OCI-LY7 (cell line): Measurements from ENCODE around the gene SRL. TPM values are rescaled to one million over a fixed set of nuclear protein-coding genes. Genes with fewer than 3 reads are reported as not detected.

Experiments
- BruUV-seq: library from RNA; stranded (reverse); fragments of 400-500 nt; replicated peaks from 2 replicates; lab custom pipeline; 2021; lab: Mats Ljungman, UMichigan
- CTCF ChIA-PET: fragments of 300-600 bp; sonication (Branson Sonifier 250); formaldehyde crosslinking; loops from one replicate; lab custom pipeline; 2022; ENCODE audit warnings: antibody characterized with exemption; ENCODE audit not compliant: unreplicated experiment; lab: Charles Lee
- POLR2A ChIA-PET: fragments of 300-600 bp; sonication (Branson Sonifier 250); formaldehyde crosslinking; loops from one replicate; lab custom pipeline; 2022; ENCODE audit warnings: antibody characterized with exemption; lab: Charles Lee
- DNase-seq: peaks from one replicate; pipeline ENCODE4 v3.0.0-alpha.2; 2015; ENCODE audit warnings: low spot score
- H2AFZ ChIP-seq: fragments of 200-600 bp; sonication (generic), shearing (Covaris generic); 2 replicates; pipeline ENCODE4 v1.6.1; 2014; ENCODE audit warnings: mild to moderate bottlenecking, antibody characterized with exemption, low read length, moderate library complexity
- H3K27ac ChIP-seq: fragments of 200-600 bp; sonication (generic); 2 replicates; pipeline ENCODE4 v1.5.1; 2014; ENCODE audit warnings: mixed run types, low read depth, mild to moderate bottlenecking, moderate library complexity, low read length, inconsistent platforms; ENCODE audit not compliant: poor library complexity, severe bottlenecking
- H3K36me3 ChIP-seq: fragments of 200-600 bp; sonication (generic); 2 replicates; pipeline ENCODE4 v1.6.1; 2014; ENCODE audit warnings: mild to moderate bottlenecking, antibody characterized with exemption, low read length, moderate library complexity, mixed read lengths; ENCODE audit not compliant: insufficient read depth
- H3K4me1 ChIP-seq: fragments of 200-600 bp; sonication (generic); 2 replicates; pipeline ENCODE4 v1.5.1; 2014; ENCODE audit warnings: mild to moderate bottlenecking, low read length; ENCODE audit not compliant: insufficient read depth, poor library complexity, severe bottlenecking
- H3K4me2 ChIP-seq: fragments of 200-600 bp; sonication (generic); 2 replicates; pipeline ENCODE4 v1.6.1; 2014; ENCODE audit warnings: mild to moderate bottlenecking, low read length
- H3K4me3 ChIP-seq: fragments of 200-600 bp; sonication (generic); 2 replicates; pipeline ENCODE4 v1.5.1; 2014; ENCODE audit warnings: mild to moderate bottlenecking, low read depth, low read length; ENCODE audit not compliant: poor library complexity, severe bottlenecking
- H3K79me2 ChIP-seq: fragments of 200-600 bp; sonication (generic); 2 replicates; pipeline ENCODE4 v1.6.1; 2016; ENCODE audit warnings: low read depth, mild to moderate bottlenecking, low read length, moderate library complexity, mixed read lengths; ENCODE audit not compliant: insufficient read depth
- H3K9me2 ChIP-seq: fragments of 200-600 bp; sonication (generic); 2 replicates; pipeline ENCODE4 v1.6.1; 2016; ENCODE audit warnings: mild to moderate bottlenecking, low read length, mixed read lengths; ENCODE audit not compliant: insufficient read depth
- H3K9me3 ChIP-seq: fragments of 200-600 bp; sonication (generic); 2 replicates; pipeline ENCODE4 v1.6.1; 2014; ENCODE audit warnings: mild to moderate bottlenecking, mixed run types, low read length, mixed read lengths
- H4K20me1 ChIP-seq: fragments of 200-600 bp; sonication (generic); 2 replicates; pipeline ENCODE4 v1.6.1; 2014; ENCODE audit warnings: mild to moderate bottlenecking, antibody characterized with exemption, low read length, moderate library complexity, mixed read lengths; ENCODE audit not compliant: insufficient read depth
- CTCF ChIP-seq: fragments of 200-600 bp; sonication (generic); conservative IDR thresholded peaks from 2 replicates; pipeline ENCODE4 v1.5.1; 2014; ENCODE audit warnings: mild to moderate bottlenecking, antibody characterized with exemption, low read length, moderate library complexity, mixed read lengths
- EZH2phosphoT487 ChIP-seq: fragments of 200-600 bp; sonication (generic); IDR thresholded peaks from 2 replicates; pipeline ENCODE4 v1.6.1; 2018; ENCODE audit warnings: low read depth, borderline replicate concordance, mild to moderate bottlenecking, mixed run types, antibody characterized with exemption, low read length, moderate library complexity, mixed read lengths
- intact Hi-C: fragments of 100-400 bp; cut with micrococcal nuclease; formaldehyde crosslinking; loops from one replicate; pipeline ENCODE4 v1.10.0; 2022; ENCODE audit not compliant: unreplicated experiment
- total RNA-seq, 2 experiments: library from RNA; depleted of rRNA in 1 of 2; stranded (reverse); fragments of >200 nt in 1 of 2; shearing (Covaris generic) in 1 of 2; gene quantifications; 2 replicates each; pipeline ENCODE4 v1.2.3, GENCODE V29; 2014 to 2022

SRL gene
- total RNA-seq, 2 experiments from 2014 or later = not detected

- intact Hi-C loops = no loop called here
- TF ChIP-seq CTCF = no peak
- no peak for TF ChIP-seq EZH2phosphoT487
- BruUV-seq = no TSS peak
Observed at GRCh38 chr16:4226251-4227039, 15.4 kb downstream of the SRL start.

GRCh38 chr16:4225075-4225474 lies 16.8 kb downstream of the SRL start:
- no peak for DNase-seq
- CTCF ChIA-PET = no interaction called here
- no peaks in the 10 kb centered on the region for H4K20me1 ChIP-seq
- H3K9me2 ChIP-seq = no peaks in the 10 kb centered on the region
- no TSS peak for BruUV-seq
- H3K4me2 ChIP-seq = no peak overlapping the region
- H2AFZ ChIP-seq = no peak overlapping the region
- no peaks in the 10 kb centered on the region for H3K4me1 ChIP-seq
- POLR2A ChIA-PET = no interaction called here
- no peaks in the 10 kb centered on the region for H3K9me3 ChIP-seq
- no peaks in the 10 kb centered on the region for H3K36me3 ChIP-seq
- H3K79me2 ChIP-seq = no peaks in the 10 kb centered on the region
- TF ChIP-seq EZH2phosphoT487 = no peak
- TF ChIP-seq CTCF = no peak
- H3K27ac ChIP-seq = no peak overlapping the region
- intact Hi-C loops = no loop called here
- no peak overlapping the region for H3K4me3 ChIP-seq

More at GRCh38 chr16:4226251-4227039, 15.4 kb downstream of the SRL start:
- Histone ChIP-seq H3K79me2 (no peaks in the 10 kb centered on the region), H3K27ac (no peak overlapping the region), H3K9me2 (no peaks in the 10 kb centered on the region), H3K36me3 (no peaks in the 10 kb centered on the region), H2AFZ (no peak overlapping the region), H3K9me3 (no peaks in the 10 kb centered on the region), H3K4me1 (no peaks in the 10 kb centered on the region), H3K4me2 (no peak overlapping the region), H4K20me1 (no peaks in the 10 kb centered on the region), H3K4me3 (no peak overlapping the region)
- DNase-seq = no peak
- ChIA-PET POLR2A (no interaction called here), CTCF (no interaction called here)

- ChIA-PET CTCF (no interaction called here), POLR2A (no interaction called here)
- Histone ChIP-seq H3K36me3 (no peaks in the 10 kb centered on the region), H2AFZ (no peak overlapping the region), H3K79me2 (no peaks in the 10 kb centered on the region), H3K9me2 (no peaks in the 10 kb centered on the region), H3K27ac (no peak overlapping the region), H4K20me1 (no peaks in the 10 kb centered on the region), H3K4me1 (no peaks in the 10 kb centered on the region), H3K9me3 (no peaks in the 10 kb centered on the region), H3K4me2 (no peak overlapping the region), H3K4me3 (no peak overlapping the region)
- DNase-seq = no peak
- intact Hi-C loops = no loop called here
- TF ChIP-seq CTCF (no peak), EZH2phosphoT487 (no peak)
- BruUV-seq = no TSS peak
Observed at GRCh38 chr16:4220358-4220757, 21.5 kb downstream of the SRL start.
